ENCODE data around the gene IGSF10.
"Not testable (repeated sequence)": the region's sequence is repeated elsewhere in the genome, so short reads cannot be mapped to it uniquely, and the experiment has no call there.

DNA sequence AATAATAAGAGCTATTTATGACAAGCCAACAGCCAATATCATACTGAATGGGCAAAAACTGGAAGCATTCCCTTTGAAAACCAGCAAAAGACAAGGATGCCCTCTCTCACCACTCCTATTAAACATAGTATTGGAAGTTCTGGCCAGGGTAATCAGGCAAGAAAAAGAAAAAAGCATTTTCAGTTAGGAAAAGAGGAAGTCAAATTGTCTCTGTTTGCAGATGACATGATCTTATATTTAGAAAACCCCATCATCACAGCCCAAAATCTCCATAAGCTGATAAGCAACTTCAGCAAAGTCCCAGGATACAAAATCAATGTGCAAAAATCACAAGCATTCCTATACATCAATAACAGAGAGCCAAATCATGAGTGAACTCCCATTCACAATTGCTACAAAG lies 27.0 kb upstream of the IGSF10 start:
- not testable (repeated sequence) for TF ChIP-seq FOXA1 (IDR thresholded peaks at IDR 0.05); ELF4 (IDR thresholded peaks at IDR 0.05); NFRKB (IDR thresholded peaks at IDR 0.05); SUZ12 (IDR thresholded peaks at IDR 0.05); SP1 (IDR thresholded peaks at IDR 0.05); FOXM1 (IDR thresholded peaks at IDR 0.05; ENCODE audit: borderline replicate concordance); ZNF384 (IDR thresholded peaks at IDR 0.05); LEF1 (IDR thresholded peaks at IDR 0.05; ENCODE audit: borderline replicate concordance); ARNT (IDR thresholded peaks at IDR 0.05); BHLHE40 (IDR thresholded peaks at IDR 0.05; ENCODE audit: borderline replicate concordance)
- TF ChIP-seq, protein P1, sequence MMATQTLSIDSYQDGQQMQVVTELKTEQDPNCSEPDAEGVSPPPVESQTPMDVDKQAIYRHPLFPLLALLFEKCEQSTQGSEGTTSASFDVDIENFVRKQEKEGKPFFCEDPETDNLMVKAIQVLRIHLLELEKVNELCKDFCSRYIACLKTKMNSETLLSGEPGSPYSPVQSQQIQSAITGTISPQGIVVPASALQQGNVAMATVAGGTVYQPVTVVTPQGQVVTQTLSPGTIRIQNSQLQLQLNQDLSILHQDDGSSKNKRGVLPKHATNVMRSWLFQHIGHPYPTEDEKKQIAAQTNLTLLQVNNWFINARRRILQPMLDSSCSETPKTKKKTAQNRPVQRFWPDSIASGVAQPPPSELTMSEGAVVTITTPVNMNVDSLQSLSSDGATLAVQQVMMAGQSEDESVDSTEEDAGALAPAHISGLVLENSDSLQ (IDR thresholded peaks at IDR 0.05), result not testable (repeated sequence)

Measured in HEK293T (cell line).